Smooth muscle cell (in vitro differentiated cells): ENCODE results near the gene PRPF18. TPM values are rescaled to one million over a fixed set of nuclear protein-coding genes. Genes with fewer than 3 reads are reported as not detected.

Source experiments
- DNase-seq: peaks from one replicate; lab custom pipeline; 2025; ENCODE audit not compliant: unreplicated experiment; lab: John Stamatoyannopoulos, UW
- H2AFZ ChIP-seq: fragments of 200-600 bp; sonication (generic); 2 replicates; pipeline ENCODE4 v1.6.0; 2016; ENCODE audit warnings: antibody characterized with exemption, low read depth, mild to moderate bottlenecking
- H3F3A ChIP-seq: fragments of 200-600 bp; sonication (generic); 2 replicates; pipeline ENCODE4 v1.6.0; 2017; ENCODE audit warnings: antibody characterized with exemption, low read depth
- H3K27ac ChIP-seq: fragments of 200-600 bp; sonication (generic); 2 replicates; pipeline ENCODE4 v1.5.1; 2016; ENCODE audit warnings: low read depth, mild to moderate bottlenecking
- H3K27me3 ChIP-seq: fragments of 200-600 bp; sonication (generic); 2 replicates; pipeline ENCODE4 v1.6.1; 2016; ENCODE audit warnings: low read depth, mild to moderate bottlenecking
- H3K36me3 ChIP-seq: fragments of 200-600 bp; sonication (generic); 2 replicates; pipeline ENCODE4 v1.5.1; 2016; ENCODE audit warnings: low read depth
- H3K4me1 ChIP-seq: fragments of 200-600 bp; sonication (generic); 2 replicates; pipeline ENCODE4 v1.5.1; 2016; ENCODE audit warnings: low read depth
- H3K4me2 ChIP-seq: fragments of 200-600 bp; sonication (generic); 2 replicates; pipeline ENCODE4 v1.6.0; 2016; ENCODE audit warnings: mild to moderate bottlenecking
- H3K4me3 ChIP-seq: fragments of 200-600 bp; sonication (generic); 2 replicates; pipeline ENCODE4 v1.5.1; 2016; ENCODE audit warnings: mild to moderate bottlenecking
- H3K79me2 ChIP-seq: fragments of 200-600 bp; sonication (generic); 2 replicates; pipeline ENCODE4 v1.6.0; 2016; ENCODE audit warnings: low read depth, mild to moderate bottlenecking
- H3K9ac ChIP-seq: fragments of 200-600 bp; sonication (generic); 2 replicates; pipeline ENCODE4 v1.6.0; 2016; ENCODE audit warnings: low read depth
- H3K9me3 ChIP-seq: fragments of 200-600 bp; sonication (generic); replicated peaks from 2 replicates; pipeline ENCODE4 v1.5.1; 2016; ENCODE audit warnings: low read depth
- H4K20me1 ChIP-seq: fragments of 200-600 bp; sonication (generic); 2 replicates; pipeline ENCODE4 v1.6.0; 2016; ENCODE audit warnings: low read depth
- CTCF ChIP-seq: fragments of 200-600 bp; sonication (generic); IDR thresholded peaks from 2 replicates; pipeline ENCODE4 v1.5.1; 2017; ENCODE audit warnings: borderline replicate concordance, mild to moderate bottlenecking, antibody characterized with exemption; ENCODE audit not compliant: insufficient read depth, poor library complexity, severe bottlenecking
- WGBS: methylation state at CpG from one replicate; pipeline ENCODE4 v1.1.7; 2016; ENCODE audit warnings: low lambda C conversion rate; 5-methylcytosine and 5-hydroxymethylcytosine counted together
- polyA plus RNA-seq: library from polyadenylated mRNA; unstranded; fragments of >200 nt; fragmentation: Nextera tagmentation; extraction: Ambion mirVana; gene quantifications from 2 replicates; pipeline ENCODE4 v1.2.1, GENCODE V29; 2016
- total RNA-seq: library from RNA; depleted of rRNA; stranded (reverse); fragments of >200 nt; gene quantifications from 2 replicates; pipeline ENCODE4 v1.2.3, GENCODE V29; 2014

PRPF18 gene
- total and polyA plus RNA-seq, 2 experiments from 2014 or later: 22.4 to 36.9 TPM

GRCh38 chr10:13669182-13669855 is 82.6 kb downstream of the PRPF18 start:
- Histone ChIP-seq H3K4me1 (peaks cover 18% of the 10 kb centered on the region), H3K79me2 (no peaks in the 10 kb centered on the region), H2AFZ (no peak overlapping the region), H3K4me2 (no peak overlapping the region), H3K9ac (no peak overlapping the region), H3K4me3 (no peak overlapping the region), H3K27ac (no peak overlapping the region), H3K36me3 (no peaks in the 10 kb centered on the region), H3K9me3 (no peaks in the 10 kb centered on the region), H3K27me3 (no peaks in the 10 kb centered on the region), H3F3A (no peaks in the 10 kb centered on the region), H4K20me1 (no peaks in the 10 kb centered on the region)
- TF ChIP-seq CTCF: no peak
- 87% methylated on average over 8 of the region's 8 CpGs for WGBS
- no peak for DNase-seq

DNA sequence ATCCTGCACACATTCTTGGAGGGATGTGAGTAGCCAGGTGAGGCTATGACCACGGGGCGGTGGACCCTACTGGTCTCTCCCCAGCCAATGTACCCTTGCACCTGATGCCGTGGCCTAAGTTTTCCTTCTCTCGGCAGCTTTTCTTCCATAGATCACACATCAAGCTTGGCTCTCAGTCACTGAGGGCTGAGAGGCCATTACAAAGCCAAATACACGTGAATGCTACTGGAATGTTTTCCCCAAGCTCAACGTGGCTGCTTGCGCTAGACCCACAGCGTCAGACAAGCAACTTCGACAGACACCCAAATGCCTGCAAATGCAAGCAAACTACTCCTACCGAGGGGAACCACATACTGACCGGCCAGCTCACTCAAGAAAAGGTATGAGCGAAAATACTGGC is 83.1 kb downstream of the PRPF18 start:
- Histone ChIP-seq H3K36me3 (no peaks in the 10 kb centered on the region), H3K27me3 (no peaks in the 10 kb centered on the region), H3K27ac (no peak overlapping the region), H3K9me3 (no peaks in the 10 kb centered on the region), H3K9ac (no peak overlapping the region), H4K20me1 (no peaks in the 10 kb centered on the region), H3K4me3 (no peak overlapping the region), H3K4me2 (no peak overlapping the region), H3K79me2 (no peaks in the 10 kb centered on the region), H3K4me1 (peaks cover 18% of the 10 kb centered on the region), H3F3A (no peaks in the 10 kb centered on the region), H2AFZ (no peak overlapping the region)
- TF ChIP-seq CTCF: no peak
- DNase-seq: no peak
- 91% methylated on average over 12 of the region's 12 CpGs for WGBS

- Histone ChIP-seq H3K27me3 (no peaks in the 10 kb centered on the region), H2AFZ (no peak overlapping the region), H3K4me3 (no peak overlapping the region), H3K27ac (no peak overlapping the region), H3K9ac (no peak overlapping the region), H4K20me1 (no peaks in the 10 kb centered on the region), H3K36me3 (no peaks in the 10 kb centered on the region), H3K9me3 (no peaks in the 10 kb centered on the region), H3K4me1 (peaks cover 18% of the 10 kb centered on the region), H3K4me2 (no peak overlapping the region), H3K79me2 (no peaks in the 10 kb centered on the region), H3F3A (no peaks in the 10 kb centered on the region)
- no peak for DNase-seq
- WGBS: over 99% methylated on average over 10 of the region's 10 CpGs
- no peak for TF ChIP-seq CTCF
These were observed 83.5 kb downstream of the PRPF18 start for GRCh38 chr10:13670311-13670710.

DNA sequence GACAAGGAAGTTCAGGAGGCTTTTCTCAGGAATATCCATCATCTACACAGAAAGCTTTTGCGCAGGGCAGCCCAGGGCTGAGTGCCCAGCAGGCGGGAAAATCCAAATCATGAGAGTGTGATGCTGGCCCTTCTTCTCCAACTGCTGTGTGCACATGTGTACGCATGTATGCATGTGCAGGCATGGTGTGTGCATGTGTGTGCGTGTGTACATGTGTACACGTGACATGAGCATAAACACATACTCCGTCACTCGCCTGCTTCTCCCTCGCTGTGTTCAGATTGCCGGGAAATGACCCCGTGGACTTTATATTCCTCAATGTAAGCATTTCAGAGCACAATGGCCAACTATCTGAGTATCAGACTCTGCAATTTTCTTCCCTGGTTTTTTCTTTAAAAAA is 85.1 kb downstream of the PRPF18 start:
- 98% methylated on average over 10 of the region's 10 CpGs for WGBS
- no peak for DNase-seq
- Histone ChIP-seq H3K27ac (no peak overlapping the region), H3K4me2 (no peak overlapping the region), H3K36me3 (no peaks in the 10 kb centered on the region), H3F3A (no peaks in the 10 kb centered on the region), H3K4me3 (no peak overlapping the region), H3K79me2 (no peaks in the 10 kb centered on the region), H3K9me3 (no peaks in the 10 kb centered on the region), H3K27me3 (no peaks in the 10 kb centered on the region), H4K20me1 (no peaks in the 10 kb centered on the region), H3K4me1 (peaks cover 18% of the 10 kb centered on the region), H2AFZ (no peak overlapping the region), H3K9ac (no peak overlapping the region)
- no peak for TF ChIP-seq CTCF
